Measurements from ENCODE around the gene ZDHHC14. TPM values are rescaled to one million over a fixed set of nuclear protein-coding genes. Genes with fewer than 3 reads are reported as not detected.
"Not testable (repeated sequence)": the region's sequence is repeated elsewhere in the genome, so short reads cannot be mapped to it uniquely, and the experiment has no call there.

Gene ZDHHC14
- total RNA-seq, 1 donor = 1.6 TPM

DNA sequence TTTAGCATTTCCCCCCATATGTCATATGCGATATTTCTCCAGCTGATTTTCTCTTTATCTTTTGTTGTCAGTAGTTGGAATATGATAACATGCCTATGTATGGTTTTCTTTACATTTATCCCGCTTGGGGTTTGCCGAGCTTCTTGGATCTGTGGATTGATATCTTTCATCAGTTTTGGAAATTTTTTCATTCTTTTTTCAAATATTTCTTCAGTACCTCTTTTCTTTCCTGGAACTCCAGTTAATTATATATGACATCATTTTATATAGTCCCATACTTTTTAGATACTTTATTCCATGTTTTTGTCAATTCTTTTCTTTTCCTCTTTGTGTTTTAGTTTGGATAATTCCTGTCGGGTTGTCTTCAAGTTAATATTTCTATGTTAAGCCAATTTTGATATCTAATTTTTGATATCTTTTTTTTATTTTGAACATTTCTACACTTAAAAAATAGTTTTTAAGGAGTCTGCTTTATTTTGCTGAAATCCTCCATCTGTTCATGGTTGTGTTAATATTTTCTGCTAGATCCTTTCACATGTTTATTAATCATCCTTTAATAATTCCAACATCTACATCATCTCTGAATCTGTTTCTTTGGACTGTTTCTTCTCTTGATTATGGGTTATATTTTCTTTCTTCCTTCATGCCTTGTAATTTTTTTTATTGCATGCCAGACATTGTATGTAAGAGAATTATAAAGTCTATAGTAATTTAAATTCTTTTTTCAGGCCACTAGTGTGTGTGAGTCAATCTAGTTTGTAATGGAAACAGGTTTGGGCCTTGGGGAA lies 9.5 kb downstream of the ZDHHC14 start:
- Histone ChIP-seq H3K9me3 (ENCODE audit: low read depth, low read length) (peaks cover 19% of the 10 kb centered on the region), H3K27me3 (ENCODE audit: insufficient read depth, low read length) (no peaks in the 10 kb centered on the region), H3K4me1 (ENCODE audit: insufficient read depth, low read length) (peaks cover 11% of the 10 kb centered on the region), H3K4me3 (ENCODE audit: low read length) (no peak overlapping the region)

DNA sequence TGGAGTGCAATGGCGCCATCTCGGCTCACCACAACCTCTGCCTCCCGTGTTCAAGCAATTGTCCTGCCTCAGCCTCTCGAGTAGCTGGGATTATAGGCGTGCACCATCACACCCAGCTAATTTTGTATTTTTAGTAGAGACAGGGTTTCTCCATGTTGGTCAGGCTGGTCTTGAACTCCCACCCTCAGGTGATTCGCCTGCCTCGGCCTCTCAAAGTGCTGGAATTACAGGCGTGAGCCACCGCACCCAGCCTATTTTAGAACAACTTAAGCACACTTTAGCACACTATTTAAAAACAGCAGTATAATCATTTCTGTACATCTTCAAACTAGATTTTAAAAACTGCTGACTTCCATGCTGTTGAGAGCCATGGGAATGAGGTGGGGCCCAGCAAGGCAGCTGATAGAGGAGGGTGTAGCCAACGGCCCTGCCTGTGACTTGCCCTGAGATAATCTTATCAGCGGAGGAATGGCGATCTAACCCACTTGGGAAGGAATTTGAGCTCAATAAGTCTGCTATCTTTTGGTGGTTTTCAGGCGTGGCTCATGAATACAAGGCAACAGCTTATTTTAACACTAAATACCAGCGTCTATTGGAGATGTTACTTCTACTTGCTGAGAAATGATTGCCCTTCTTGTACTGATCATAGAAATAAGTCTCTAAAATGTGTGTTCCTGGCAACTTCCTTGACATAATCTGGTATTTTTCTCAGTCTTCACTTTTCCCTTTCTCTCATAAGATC lies 12.1 kb downstream of the ZDHHC14 start:
- Histone ChIP-seq H3K27me3 (ENCODE audit: insufficient read depth, low read length) (no peaks in the 10 kb centered on the region), H3K4me3 (ENCODE audit: low read length) (no peak overlapping the region), H3K9me3 (ENCODE audit: low read depth, low read length) (peaks cover 19% of the 10 kb centered on the region), H3K4me1 (ENCODE audit: insufficient read depth, low read length) (peaks cover 11% of the 10 kb centered on the region)

DNA sequence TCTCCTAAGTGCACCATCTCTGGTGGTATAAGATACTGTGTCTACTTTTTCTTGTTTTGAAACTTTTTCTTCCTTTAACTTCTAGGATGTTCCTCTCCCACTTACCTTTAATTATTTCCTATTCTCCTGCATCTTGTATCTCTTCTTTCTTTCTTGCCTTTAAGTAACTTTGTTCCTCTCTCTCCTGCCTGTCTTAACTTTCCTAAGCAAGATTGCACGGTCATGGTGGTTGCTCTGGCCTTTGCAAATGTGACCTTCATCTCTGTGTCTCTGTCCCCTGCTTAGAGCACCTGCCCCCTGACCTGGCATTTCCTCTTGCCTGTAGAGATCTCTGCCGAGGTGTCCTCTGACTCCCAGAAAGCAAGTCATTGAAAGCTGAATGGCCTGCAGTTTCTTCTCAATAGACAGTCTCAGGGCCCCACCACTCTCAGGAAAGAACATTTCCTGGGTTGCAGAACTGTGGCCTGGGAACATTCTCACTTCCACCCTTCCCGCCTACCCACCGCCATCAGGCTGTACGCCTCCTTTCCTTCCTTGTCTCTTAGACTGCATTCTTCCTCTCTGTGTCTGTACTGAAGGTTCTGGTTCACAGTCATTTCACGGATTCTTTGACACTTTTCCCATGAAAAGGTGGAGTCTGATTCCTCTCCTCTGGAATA lies 12.8 kb downstream of the ZDHHC14 start:
- H3K27me3 ChIP-seq (ENCODE audit: insufficient read depth, low read length) = no peaks in the 10 kb centered on the region
- H3K4me3 ChIP-seq (ENCODE audit: low read length) = no peak overlapping the region
- peaks cover 11% of the 10 kb centered on the region for H3K4me1 ChIP-seq (ENCODE audit: insufficient read depth, low read length)
- peaks cover 19% of the 10 kb centered on the region for H3K9me3 ChIP-seq (ENCODE audit: low read depth, low read length)

DNA sequence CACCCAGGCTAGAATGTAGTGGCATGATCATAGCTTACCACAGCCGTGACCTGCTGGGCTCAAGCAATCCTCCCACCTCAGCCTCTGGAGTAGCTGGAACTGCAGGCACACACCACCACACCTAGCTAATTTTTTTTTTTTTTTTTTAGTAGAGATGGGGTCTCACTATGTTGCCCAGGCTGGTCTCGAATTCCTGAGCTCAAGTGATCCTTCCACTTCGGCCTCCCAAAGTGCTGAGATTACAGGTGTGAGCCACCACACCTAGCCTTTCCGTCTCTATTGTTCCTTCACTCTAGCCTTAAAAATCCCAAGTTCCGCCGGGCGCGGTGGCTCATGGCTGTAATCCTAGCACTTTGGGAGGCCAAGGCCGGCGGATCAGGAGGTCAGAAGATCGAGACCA lies 14.2 kb downstream of the ZDHHC14 start:
- Histone ChIP-seq H3K4me1 (ENCODE audit: insufficient read depth, low read length) (peaks cover 11% of the 10 kb centered on the region), H3K9me3 (ENCODE audit: low read depth, low read length) (peaks cover 15% of the 10 kb centered on the region)
- not testable (repeated sequence) for H3K4me3 ChIP-seq (ENCODE audit: low read length); H3K27me3 ChIP-seq (ENCODE audit: insufficient read depth, low read length)

DNA sequence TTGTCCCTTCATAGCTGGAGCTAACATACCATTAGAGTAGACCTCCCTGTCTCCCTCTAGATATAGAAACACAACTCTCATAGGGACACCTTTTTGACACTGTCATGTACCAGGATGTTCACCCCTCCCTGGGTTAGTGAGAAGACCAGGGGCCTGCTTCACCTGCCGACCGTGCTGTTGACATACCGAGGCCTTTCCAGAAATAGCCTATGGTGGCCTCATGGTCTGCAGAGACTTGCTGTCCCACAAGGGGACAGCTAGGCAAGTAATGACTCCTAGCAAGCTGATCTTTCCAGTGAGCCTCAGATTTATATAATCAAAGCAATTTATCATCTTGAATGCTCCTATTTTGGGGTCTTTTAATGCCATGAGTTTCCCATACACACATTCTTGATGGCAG lies 15.0 kb downstream of the ZDHHC14 start:
- H3K9me3 ChIP-seq (ENCODE audit: low read depth, low read length) = peaks cover 6% of the 10 kb centered on the region
- H3K27me3 ChIP-seq (ENCODE audit: insufficient read depth, low read length) = no peaks in the 10 kb centered on the region

DNA sequence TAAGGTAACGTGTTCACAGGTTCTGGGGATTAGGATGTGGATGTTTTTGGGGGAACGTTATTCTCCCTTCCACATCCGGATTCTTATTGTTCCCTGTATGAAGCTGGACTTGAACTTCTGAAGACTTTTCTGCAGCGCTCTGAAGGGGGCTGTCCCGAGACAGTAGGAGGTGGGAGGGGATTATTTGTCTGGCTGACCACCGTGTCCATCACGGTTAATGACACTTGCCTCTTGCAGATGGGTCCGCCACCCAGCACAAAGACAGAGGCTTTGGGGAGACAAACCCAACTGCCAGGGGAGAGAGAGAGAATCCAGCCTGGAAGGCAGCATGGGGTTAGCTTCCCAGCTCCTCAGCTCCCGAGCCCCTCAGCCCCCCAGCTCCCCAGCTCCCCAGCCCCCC lies 16.7 kb downstream of the ZDHHC14 start:
- no peaks in the 10 kb centered on the region for H3K9me3 ChIP-seq (ENCODE audit: low read depth, low read length)

More for the DNA sequence above, 15.0 kb downstream of the ZDHHC14 start:
- peaks cover 11% of the 10 kb centered on the region for H3K4me1 ChIP-seq (ENCODE audit: insufficient read depth, low read length)
- no peak overlapping the region for H3K4me3 ChIP-seq (ENCODE audit: low read length)

DNA sequence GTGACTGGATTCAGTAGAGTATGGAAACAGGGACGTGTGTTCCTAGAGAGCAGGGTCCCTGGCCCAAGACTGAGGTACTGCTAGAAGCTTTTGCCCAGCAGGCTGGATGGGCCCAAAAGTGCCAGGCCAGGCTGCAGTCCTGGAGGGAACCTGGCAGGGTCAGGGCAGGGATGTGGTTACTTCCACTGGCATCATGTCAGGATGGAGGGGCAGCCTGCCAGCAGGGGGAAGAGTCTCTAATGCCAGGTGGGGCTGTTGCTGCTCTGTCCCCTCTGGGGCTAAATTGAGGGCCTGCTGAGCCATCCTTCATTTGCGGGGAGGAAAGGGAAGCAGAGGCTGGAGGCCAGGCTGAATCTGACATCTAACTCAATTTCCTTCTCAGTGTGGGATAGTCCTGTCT lies 17.2 kb downstream of the ZDHHC14 start:
- Histone ChIP-seq H3K4me3 (ENCODE audit: low read length) (no peak overlapping the region), H3K9me3 (ENCODE audit: low read depth, low read length) (no peaks in the 10 kb centered on the region), H3K27me3 (ENCODE audit: insufficient read depth, low read length) (no peaks in the 10 kb centered on the region), H3K4me1 (ENCODE audit: insufficient read depth, low read length) (peaks cover 11% of the 10 kb centered on the region)

More for the DNA sequence above, 16.7 kb downstream of the ZDHHC14 start:
- no peaks in the 10 kb centered on the region for H3K27me3 ChIP-seq (ENCODE audit: insufficient read depth, low read length)
- no peak overlapping the region for H3K4me3 ChIP-seq (ENCODE audit: low read length)
- peaks cover 11% of the 10 kb centered on the region for H3K4me1 ChIP-seq (ENCODE audit: insufficient read depth, low read length)

DNA sequence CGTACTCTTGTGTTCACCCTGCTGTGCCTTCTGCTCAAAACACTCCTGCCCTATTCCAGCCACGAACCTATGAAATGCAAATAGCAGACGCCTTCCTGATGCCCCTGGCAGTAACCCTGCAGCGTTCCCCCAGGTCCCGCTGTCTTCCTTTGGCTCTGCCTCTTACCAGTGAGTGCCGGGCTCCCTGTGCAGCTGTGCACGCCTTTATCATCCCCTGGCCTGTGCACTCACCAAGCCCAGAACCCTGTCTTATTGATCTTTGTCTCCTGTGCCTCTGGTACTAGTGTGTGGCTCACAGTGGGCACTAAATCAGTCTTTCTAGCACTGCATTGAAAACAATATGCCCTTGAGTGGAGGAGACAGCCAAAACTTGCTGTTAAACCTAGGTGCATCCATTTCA lies 19.7 kb downstream of the ZDHHC14 start:
- no peak overlapping the region for H3K4me3 ChIP-seq (ENCODE audit: low read length)
- H3K9me3 ChIP-seq (ENCODE audit: low read depth, low read length) = no peaks in the 10 kb centered on the region
- H3K27me3 ChIP-seq (ENCODE audit: insufficient read depth, low read length) = no peaks in the 10 kb centered on the region
- no peaks in the 10 kb centered on the region for H3K4me1 ChIP-seq (ENCODE audit: insufficient read depth, low read length)

DNA sequence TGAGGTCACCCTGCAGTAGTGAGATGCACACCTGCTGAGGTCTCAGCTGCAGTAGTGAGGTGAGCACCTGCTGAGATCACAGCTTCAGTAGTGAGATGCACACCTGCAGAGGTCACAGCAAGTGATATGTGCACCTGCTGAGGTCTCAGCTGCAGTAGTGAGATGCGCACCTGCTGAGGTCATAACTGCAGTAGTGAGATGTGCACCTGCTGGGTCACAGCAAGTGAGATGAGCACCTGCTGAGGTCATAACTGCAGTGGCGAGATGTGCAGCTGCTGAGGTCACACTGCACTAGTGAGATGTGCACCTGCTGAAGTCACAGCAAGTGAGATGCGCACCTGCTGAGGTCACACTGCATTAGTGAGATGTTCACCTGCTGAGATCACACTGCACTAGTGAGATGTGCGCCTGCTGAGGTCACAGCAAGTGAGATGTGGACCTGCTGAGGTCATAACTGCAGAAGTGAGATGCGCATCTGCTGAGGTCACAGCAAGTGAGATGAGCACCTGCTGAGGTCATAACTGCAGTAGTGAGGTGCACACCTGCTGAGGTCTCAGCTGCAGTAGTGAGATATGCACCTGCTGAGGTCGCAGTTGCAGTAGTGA lies 20.8 kb downstream of the ZDHHC14 start:
- Histone ChIP-seq H3K27me3 (ENCODE audit: insufficient read depth, low read length) (no peaks in the 10 kb centered on the region), H3K9me3 (ENCODE audit: low read depth, low read length) (no peaks in the 10 kb centered on the region), H3K4me3 (ENCODE audit: low read length) (no peak overlapping the region), H3K4me1 (ENCODE audit: insufficient read depth, low read length) (no peaks in the 10 kb centered on the region)

DNA sequence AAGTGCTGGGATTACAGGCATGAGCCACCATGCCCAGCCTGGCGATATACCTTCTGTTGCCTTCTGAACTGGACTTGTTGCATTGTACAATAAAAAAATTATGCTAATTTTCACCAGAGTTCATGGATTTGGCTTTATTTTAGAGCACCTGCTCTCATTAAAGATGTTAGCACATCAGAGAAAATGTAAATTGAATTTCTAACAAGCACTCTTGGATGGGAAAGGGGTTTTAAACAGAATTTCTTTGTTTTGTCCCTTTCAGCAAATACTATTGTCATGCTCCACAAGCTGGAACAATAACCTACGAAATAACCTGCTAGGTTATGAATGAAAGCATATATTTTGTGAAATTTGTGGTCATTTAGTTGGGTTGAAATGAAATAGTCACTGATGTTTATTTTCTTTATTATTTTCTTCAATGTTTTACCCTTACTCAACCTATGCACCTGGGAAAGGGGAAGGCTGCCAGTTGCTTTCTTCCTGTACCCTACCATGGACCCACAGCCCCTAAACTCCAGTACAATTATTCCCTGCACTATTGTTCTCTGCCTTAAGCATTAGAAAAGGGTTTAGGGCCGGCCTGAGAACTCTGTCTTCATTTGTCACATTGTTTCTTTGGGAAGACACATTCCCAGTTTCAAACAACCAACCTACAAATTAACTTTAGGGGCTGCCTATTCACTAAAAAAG lies 22.2 kb downstream of the ZDHHC14 start:
- H3K4me1 ChIP-seq (ENCODE audit: insufficient read depth, low read length) = no peaks in the 10 kb centered on the region

DNA sequence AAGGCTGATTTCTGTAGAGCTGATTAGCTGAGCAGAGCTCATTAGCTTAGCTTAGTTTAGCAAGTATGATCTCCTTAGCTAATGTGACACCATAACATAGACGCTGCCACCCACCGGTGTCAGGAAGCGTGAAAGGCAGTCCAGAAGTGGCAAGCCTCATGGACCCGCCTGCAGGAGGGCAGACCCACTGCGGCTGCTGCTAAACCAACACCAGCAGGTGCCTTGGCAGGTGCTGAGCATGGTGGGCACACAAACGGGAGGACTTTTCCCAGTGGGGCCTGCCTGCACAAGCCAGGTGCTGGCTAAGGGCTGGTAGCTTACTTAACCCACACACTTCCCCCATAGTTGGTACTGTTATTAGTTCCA lies 22.7 kb downstream of the ZDHHC14 start:
- Histone ChIP-seq H3K27me3 (ENCODE audit: insufficient read depth, low read length) (no peaks in the 10 kb centered on the region), H3K9me3 (ENCODE audit: low read depth, low read length) (no peaks in the 10 kb centered on the region), H3K4me3 (ENCODE audit: low read length) (no peak overlapping the region), H3K4me1 (ENCODE audit: insufficient read depth, low read length) (no peaks in the 10 kb centered on the region)

More for the DNA sequence above, 22.2 kb downstream of the ZDHHC14 start:
- H3K27me3 ChIP-seq (ENCODE audit: insufficient read depth, low read length) = no peaks in the 10 kb centered on the region
- H3K9me3 ChIP-seq (ENCODE audit: low read depth, low read length) = no peaks in the 10 kb centered on the region
- no peak overlapping the region for H3K4me3 ChIP-seq (ENCODE audit: low read length)

DNA sequence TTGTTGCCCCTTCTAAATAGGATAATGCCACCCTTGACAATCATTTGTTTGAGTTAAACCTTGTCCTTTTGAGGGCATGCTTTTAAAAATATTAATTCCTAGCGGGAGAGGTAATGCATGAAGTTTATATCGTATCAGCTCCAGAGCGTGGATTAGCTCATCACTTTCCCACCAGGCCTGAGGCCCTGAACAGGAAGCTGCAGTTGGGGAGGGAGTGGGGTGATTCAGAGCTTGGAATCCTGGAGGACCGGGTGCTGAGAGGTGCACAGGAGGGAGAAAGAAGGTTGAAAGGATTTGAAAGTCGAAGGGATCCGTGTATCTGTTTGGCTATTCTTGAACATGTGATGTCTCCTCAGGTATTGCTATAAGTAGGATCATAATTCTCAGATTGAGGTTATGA lies 25.0 kb downstream of the ZDHHC14 start:
- Histone ChIP-seq H3K4me1 (ENCODE audit: insufficient read depth, low read length) (no peaks in the 10 kb centered on the region), H3K27me3 (ENCODE audit: insufficient read depth, low read length) (no peaks in the 10 kb centered on the region)

DNA sequence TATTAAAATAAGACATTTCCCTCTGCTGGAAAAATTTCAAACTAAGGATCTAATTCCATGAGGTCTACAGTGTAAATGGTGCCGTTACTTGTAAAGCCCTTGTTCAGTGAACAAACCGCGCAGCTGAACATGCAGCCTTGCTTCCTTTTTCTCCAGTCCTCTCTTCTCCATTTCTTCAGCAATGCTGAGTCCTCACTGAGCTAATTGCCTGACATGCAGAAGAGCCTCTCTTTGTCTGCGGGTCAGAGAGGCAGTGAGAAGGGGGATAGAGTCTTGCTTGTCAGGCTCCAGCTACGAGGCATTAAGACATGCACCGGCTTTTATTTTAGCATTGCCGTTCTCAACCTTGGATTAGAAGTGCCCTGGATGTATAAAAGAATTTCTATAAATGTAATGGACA lies 25.7 kb downstream of the ZDHHC14 start:
- H3K27me3 ChIP-seq (ENCODE audit: insufficient read depth, low read length) = no peaks in the 10 kb centered on the region
- H3K4me3 ChIP-seq (ENCODE audit: low read length) = no peak overlapping the region
- no peaks in the 10 kb centered on the region for H3K9me3 ChIP-seq (ENCODE audit: low read depth, low read length)

More for the DNA sequence above, 25.0 kb downstream of the ZDHHC14 start:
- Histone ChIP-seq H3K4me3 (ENCODE audit: low read length) (no peak overlapping the region), H3K9me3 (ENCODE audit: low read depth, low read length) (no peaks in the 10 kb centered on the region)

DNA sequence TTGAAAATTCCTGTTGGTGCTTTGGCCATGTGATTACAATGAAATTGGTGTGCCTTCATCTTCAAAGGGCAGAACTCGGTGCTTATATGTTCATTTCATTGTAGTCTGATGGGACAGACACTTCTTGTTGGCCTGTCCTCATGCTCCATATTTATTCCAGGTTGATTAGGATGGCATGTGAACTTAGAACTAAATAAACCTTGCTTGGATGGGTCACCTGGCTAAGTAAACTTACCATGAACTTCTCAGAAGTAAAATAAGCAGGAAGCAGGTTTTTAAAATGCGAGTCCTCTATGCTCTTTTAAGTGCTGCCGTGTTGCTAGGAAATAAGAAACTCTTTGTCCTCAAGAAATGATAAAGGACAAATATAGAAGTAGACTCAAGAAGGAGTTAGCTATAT lies 26.7 kb downstream of the ZDHHC14 start:
- Histone ChIP-seq H3K4me1 (ENCODE audit: insufficient read depth, low read length) (no peaks in the 10 kb centered on the region), H3K4me3 (ENCODE audit: low read length) (no peak overlapping the region), H3K9me3 (ENCODE audit: low read depth, low read length) (no peaks in the 10 kb centered on the region), H3K27me3 (ENCODE audit: insufficient read depth, low read length) (no peaks in the 10 kb centered on the region)

More for the DNA sequence above, 25.7 kb downstream of the ZDHHC14 start:
- no peaks in the 10 kb centered on the region for H3K4me1 ChIP-seq (ENCODE audit: insufficient read depth, low read length)
